ENCODE data around the gene EIF4E2. TPM values are rescaled to one million over a fixed set of nuclear protein-coding genes. Genes with fewer than 3 reads are reported as not detected.
A peak's percentile ranks its signal among the peaks of the same experiment; 100 is the strongest.

EIF4E2 gene
- total and polyA plus RNA-seq, 3 experiments from 2014 or later: 68.8 to 76.5 (median 73.2) TPM

DNA sequence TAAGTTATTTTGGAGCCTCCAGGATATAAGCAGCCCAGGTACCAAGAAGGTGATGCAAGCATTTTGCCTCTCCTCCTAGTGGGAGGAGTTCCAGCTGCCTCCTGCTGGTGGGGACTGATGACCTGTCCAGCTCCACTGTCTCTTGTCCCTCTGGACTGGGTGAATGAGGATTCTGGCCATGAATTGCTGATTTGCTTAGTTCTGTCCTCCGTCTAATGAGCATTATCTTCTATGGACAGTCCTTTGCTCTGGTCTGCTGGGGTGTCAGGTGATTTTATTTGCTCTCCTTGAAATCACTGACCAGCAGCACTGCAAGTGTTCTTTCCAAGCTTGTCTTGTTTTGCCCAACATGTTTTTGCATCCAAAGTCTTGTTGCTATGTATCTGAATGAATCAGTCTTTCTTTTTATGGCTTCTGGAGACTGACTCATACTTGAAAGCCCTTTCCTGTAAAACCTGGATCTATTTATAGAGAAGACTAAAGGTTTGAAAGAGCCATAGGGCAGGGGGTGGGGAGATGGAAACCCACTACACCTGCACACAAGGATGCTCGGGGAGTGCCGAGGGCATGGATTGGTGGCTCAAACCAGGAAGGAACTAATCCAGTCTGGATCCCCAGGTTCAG, 42.4 kb downstream of the EIF4E2 start:
- Histone ChIP-seq H3K9me3 (ENCODE audit: low read length) (no peaks in the 10 kb centered on the region), H3K36me3 (ENCODE audit: insufficient read depth, low read length) (no peaks in the 10 kb centered on the region), H3K27ac (ENCODE audit: low read depth, low read length) (no peak overlapping the region), H3K4me3 (ENCODE audit: low read length) (no peak overlapping the region), H3K4me1 (ENCODE audit: insufficient read depth, low read length) (no peaks in the 10 kb centered on the region), H3K27me3 (ENCODE audit: insufficient read depth, low read length, poor library complexity, severe bottlenecking) (no peaks in the 10 kb centered on the region)
- Mint-ChIP-seq H3K27ac (no peak overlapping the region), H3K27me3 (peaks cover 0 to 2% of the 10 kb centered on the region in 2 donors), H3K4me3 (peak overlapping the region in 1 of 7 donors; percentile 30), H3K36me3 (peaks cover 0 to 2% (median 0%) of the 10 kb centered on the region in 3 donors), H3K9me3 (no peaks in the 10 kb centered on the region), H3K4me1 (no peaks in the 10 kb centered on the region)
- ChIA-PET POLR2A (no interaction called here), CTCF (interaction anchor here (1.2 kb wide), 1 partner anchor 13 kb away, joined by 5 read pairs; no protein-coding TSS in a partner anchor)
- no peak for DNase-seq

DNA sequence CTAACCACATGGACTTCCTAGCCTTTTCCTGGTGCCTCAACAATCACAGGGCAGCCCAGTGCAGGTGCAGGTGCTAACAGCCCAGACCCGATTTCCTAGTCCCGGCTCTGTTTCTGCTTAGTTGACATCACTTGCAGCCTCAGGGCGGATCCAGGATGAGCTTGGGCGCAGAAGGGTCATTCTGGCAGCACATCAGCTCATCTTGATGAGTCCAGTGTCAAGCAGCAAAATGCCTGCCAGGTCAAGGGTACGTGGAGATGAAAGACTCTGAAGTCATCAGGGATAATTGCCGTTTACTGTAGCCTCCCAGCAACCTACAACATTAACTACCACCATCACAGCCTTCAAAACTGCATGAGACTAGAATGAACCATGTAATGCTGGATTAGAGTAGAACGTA, 43.5 kb downstream of the EIF4E2 start:
- Histone ChIP-seq H3K27ac (ENCODE audit: low read depth, low read length) (no peak overlapping the region), H3K9me3 (ENCODE audit: low read length) (no peaks in the 10 kb centered on the region), H3K4me3 (ENCODE audit: low read length) (no peak overlapping the region), H3K27me3 (ENCODE audit: insufficient read depth, low read length, poor library complexity, severe bottlenecking) (no peaks in the 10 kb centered on the region), H3K4me1 (ENCODE audit: insufficient read depth, low read length) (no peaks in the 10 kb centered on the region), H3K36me3 (ENCODE audit: insufficient read depth, low read length) (no peaks in the 10 kb centered on the region)
- H3K36me3 Mint-ChIP-seq: peaks cover 0 to 2% (median 0%) of the 10 kb centered on the region in 3 donors
- no peak overlapping the region for H3K4me3 Mint-ChIP-seq
- H3K4me1 Mint-ChIP-seq: no peaks in the 10 kb centered on the region
- no peaks in the 10 kb centered on the region for H3K9me3 Mint-ChIP-seq
- POLR2A ChIA-PET: no interaction called here
- no peak for DNase-seq
- CTCF ChIA-PET: interaction anchor here (2.1 kb wide), 1 partner anchor 11 kb away, joined by 7 read pairs; no protein-coding TSS in a partner anchor
- no peak overlapping the region for H3K27ac Mint-ChIP-seq
- no peaks in the 10 kb centered on the region for H3K27me3 Mint-ChIP-seq

DNA sequence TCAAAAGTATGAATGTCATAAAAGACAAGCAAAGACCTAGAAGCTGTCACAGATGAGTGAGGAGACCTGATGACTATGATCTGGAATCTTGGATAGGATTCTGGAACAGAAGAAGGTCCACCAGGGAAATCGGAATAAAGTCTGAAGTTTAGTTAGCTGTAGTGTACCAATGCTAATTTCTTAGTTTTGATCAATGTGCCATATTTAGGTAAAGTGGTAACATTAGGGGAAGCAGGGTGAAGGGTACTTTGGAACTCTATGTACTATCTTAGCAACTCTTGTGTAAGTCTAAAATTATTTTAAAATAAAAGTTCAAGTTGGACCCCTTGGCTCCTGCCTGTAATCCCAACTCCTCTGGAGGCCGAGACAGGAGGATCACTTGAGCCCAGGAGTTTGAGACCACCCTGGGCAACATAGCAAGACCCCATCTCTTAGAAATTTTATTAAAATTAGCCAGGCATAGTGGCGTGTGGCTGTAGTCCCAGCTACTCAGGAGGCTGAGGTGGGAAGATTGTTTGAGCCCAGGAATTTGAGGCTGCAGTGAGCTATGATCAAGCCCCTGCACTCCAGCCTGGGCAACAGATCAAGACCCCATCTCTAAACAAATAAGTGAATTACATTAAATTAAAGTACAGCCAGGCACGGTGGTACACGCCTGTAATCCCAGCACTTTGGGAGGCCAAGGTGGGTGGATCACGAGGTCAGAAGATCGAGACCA, 47.0 kb downstream of the EIF4E2 start:
- ChIA-PET POLR2A (no interaction called here), CTCF (interaction anchor here (1.3 kb wide), 1 partner anchor 47 kb away, joined by 3 read pairs; no protein-coding TSS in a partner anchor)
- H3K4me3 Mint-ChIP-seq: no peak overlapping the region

DNA sequence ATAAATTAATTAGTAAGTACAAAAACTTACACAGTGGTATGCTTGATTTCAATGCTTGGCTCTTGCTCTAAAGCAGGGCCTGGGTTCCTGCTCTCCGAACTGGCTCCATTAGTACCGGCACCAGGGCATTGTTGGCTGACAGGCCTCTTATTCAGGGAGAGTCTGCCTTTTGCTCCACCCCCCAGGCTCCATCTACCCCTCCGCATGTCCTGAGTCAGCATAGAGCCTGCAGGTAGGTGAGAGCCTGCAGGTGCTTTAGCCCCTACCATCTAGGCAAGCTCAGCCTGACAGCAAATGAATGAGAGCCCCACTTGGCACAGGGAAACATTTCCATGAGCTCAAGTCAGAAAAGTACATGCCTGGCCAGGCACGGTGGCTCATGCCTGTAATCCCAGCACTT, 47.8 kb downstream of the EIF4E2 start:
- Histone ChIP-seq H3K9me3 (ENCODE audit: low read length) (no peaks in the 10 kb centered on the region), H3K36me3 (ENCODE audit: insufficient read depth, low read length) (no peaks in the 10 kb centered on the region), H3K4me3 (ENCODE audit: low read length) (no peak overlapping the region), H3K27ac (ENCODE audit: low read depth, low read length) (no peak overlapping the region), H3K4me1 (ENCODE audit: insufficient read depth, low read length) (no peaks in the 10 kb centered on the region), H3K27me3 (ENCODE audit: insufficient read depth, low read length, poor library complexity, severe bottlenecking) (no peaks in the 10 kb centered on the region)
- H3K9me3 Mint-ChIP-seq: no peaks in the 10 kb centered on the region
- ChIA-PET POLR2A (no interaction called here), CTCF (interaction anchor here (1.3 to 1.8 kb wide), 2 partner anchors 14 to 47 kb away, joined by 3 to 5 read pairs; no protein-coding TSS in a partner anchor)
- no peak overlapping the region for H3K4me3 Mint-ChIP-seq
- no peaks in the 10 kb centered on the region for H3K4me1 Mint-ChIP-seq
- no peaks in the 10 kb centered on the region for H3K27me3 Mint-ChIP-seq
- no peak overlapping the region for H3K27ac Mint-ChIP-seq
- no peaks in the 10 kb centered on the region for H3K36me3 Mint-ChIP-seq
- DNase-seq: no peak

More for the DNA sequence above, 47.0 kb downstream of the EIF4E2 start:
- no peak for DNase-seq
- Mint-ChIP-seq H3K27me3 (no peaks in the 10 kb centered on the region), H3K27ac (no peak overlapping the region), H3K9me3 (no peaks in the 10 kb centered on the region), H3K4me1 (no peaks in the 10 kb centered on the region), H3K36me3 (no peaks in the 10 kb centered on the region)
- Histone ChIP-seq H3K27me3 (ENCODE audit: insufficient read depth, low read length, poor library complexity, severe bottlenecking) (no peaks in the 10 kb centered on the region), H3K9me3 (ENCODE audit: low read length) (no peaks in the 10 kb centered on the region), H3K27ac (ENCODE audit: low read depth, low read length) (no peak overlapping the region), H3K36me3 (ENCODE audit: insufficient read depth, low read length) (no peaks in the 10 kb centered on the region), H3K4me3 (ENCODE audit: low read length) (no peak overlapping the region), H3K4me1 (ENCODE audit: insufficient read depth, low read length) (no peaks in the 10 kb centered on the region)

DNA sequence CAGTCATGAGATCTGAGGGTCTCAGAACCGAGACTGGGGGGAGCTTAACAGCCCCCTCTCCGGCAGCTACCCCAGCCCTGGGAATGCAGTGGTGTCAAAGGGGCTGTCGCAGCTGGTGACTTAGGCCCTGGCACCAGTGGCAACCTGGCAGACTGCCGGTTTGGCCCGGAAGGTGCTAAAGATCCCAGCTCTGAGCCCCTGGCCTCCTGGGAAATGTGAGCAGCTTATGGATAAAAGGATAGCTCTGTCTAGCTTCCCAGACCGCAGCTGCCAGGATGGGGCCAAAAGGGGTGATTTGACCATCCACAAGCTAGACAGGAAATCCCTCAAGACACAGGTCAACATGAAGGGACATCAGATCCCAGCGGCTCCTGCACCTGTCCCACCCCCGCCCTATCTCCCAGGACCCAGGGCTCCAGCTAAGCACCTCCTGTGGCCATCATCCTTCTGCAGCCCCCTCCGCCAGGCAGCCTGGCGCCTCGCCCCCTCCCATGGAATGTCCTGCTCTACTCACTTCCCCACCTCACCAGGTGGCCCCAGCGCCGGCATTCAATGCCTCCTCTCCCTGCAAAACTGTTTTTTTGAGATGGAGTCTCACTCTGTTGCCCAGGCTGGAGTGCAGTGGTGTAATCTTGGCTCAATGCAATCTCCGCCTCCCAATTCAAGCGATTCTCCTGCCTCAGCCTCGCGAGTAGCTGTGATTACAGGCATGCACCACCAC, 49.7 kb downstream of the EIF4E2 start:
- Histone ChIP-seq H3K36me3 (ENCODE audit: insufficient read depth, low read length) (no peaks in the 10 kb centered on the region), H3K27ac (ENCODE audit: low read depth, low read length) (no peak overlapping the region), H3K27me3 (ENCODE audit: insufficient read depth, low read length, poor library complexity, severe bottlenecking) (no peaks in the 10 kb centered on the region), H3K9me3 (ENCODE audit: low read length) (no peaks in the 10 kb centered on the region), H3K4me1 (ENCODE audit: insufficient read depth, low read length) (no peaks in the 10 kb centered on the region), H3K4me3 (ENCODE audit: low read length) (no peak overlapping the region)
- no peaks in the 10 kb centered on the region for H3K9me3 Mint-ChIP-seq
- H3K27ac Mint-ChIP-seq: peak overlapping the region in 1 of 8 donors; percentile 77
- H3K27me3 Mint-ChIP-seq: no peaks in the 10 kb centered on the region
- no peaks in the 10 kb centered on the region for H3K4me1 Mint-ChIP-seq
- CTCF ChIA-PET: interaction anchor here (1.0 to 1.8 kb wide), 2 partner anchors 12 to 19 kb away, joined by 3 to 5 read pairs; no protein-coding TSS in a partner anchor
- H3K4me3 Mint-ChIP-seq: no peak overlapping the region
- DNase-seq: no peak
- POLR2A ChIA-PET: no interaction called here
- H3K36me3 Mint-ChIP-seq: no peaks in the 10 kb centered on the region

DNA sequence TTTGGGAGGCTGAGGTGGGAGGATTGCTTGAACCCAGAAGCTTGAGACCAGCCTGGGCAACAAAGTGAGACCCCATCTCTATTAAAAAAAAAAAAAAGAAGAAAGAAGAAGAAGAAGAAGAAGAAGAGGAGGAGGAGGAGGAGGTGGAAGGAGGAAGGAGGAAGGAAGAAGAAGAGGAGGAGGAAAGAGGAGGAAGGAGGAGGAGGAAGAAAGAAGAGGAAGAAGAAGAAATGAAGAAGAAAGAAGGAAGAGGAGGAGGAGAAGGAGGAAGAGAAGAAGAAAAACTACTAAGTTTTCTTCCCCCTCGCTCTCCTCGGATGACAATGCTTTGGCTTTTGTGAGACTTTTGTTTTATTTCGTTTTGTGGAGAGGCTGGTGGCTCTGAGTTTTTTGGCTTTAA, 52.8 kb downstream of the EIF4E2 start:
- H3K9me3 Mint-ChIP-seq: no peaks in the 10 kb centered on the region
- ChIA-PET POLR2A (no interaction called here), CTCF (no interaction called here)
- H3K9me3 ChIP-seq (ENCODE audit: low read length): no peaks in the 10 kb centered on the region
- no peak overlapping the region for H3K27ac ChIP-seq (ENCODE audit: low read depth, low read length)
- peaks cover 3% of the 10 kb centered on the region for H3K4me1 ChIP-seq (ENCODE audit: insufficient read depth, low read length)
- no peaks in the 10 kb centered on the region for H3K27me3 ChIP-seq (ENCODE audit: insufficient read depth, low read length, poor library complexity, severe bottlenecking)
- peaks cover 4 to 10% (median 9%) of the 10 kb centered on the region in 3 donors for H3K4me1 Mint-ChIP-seq
- no peaks in the 10 kb centered on the region for H3K36me3 ChIP-seq (ENCODE audit: insufficient read depth, low read length)
- H3K27ac Mint-ChIP-seq: peak overlapping the region in 1 of 8 donors; percentile 51
- peaks cover 0 to 2% (median 0%) of the 10 kb centered on the region in 3 donors for H3K36me3 Mint-ChIP-seq
- H3K4me3 Mint-ChIP-seq: no peak overlapping the region
- no peak for DNase-seq
- peaks cover 0 to 2% of the 10 kb centered on the region in 2 donors for H3K27me3 Mint-ChIP-seq
- H3K4me3 ChIP-seq (ENCODE audit: low read length): no peak overlapping the region

DNA sequence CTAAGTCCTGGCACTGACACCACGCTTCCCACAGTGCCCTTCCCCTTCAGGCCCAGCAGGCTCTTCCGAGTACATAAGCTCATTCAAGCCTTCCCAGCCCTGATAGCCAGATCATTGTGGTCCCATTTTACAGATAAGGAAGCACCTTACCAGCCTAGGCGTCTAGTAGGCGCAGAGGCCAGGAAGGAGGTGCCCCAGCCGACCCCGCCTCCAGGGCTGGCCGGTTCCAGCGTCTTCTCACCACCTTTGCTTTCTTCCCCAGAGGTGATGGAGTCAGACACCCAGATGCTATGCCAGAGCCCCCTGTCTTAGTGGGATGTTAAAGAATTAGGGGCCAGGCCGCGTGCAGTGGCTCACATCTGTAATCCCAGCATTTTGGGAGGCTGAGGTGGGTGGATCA, 54.0 kb downstream of the EIF4E2 start:
- DNase-seq: no peak
- peaks cover 0 to 2% of the 10 kb centered on the region in 2 donors for H3K27me3 Mint-ChIP-seq
- no peaks in the 10 kb centered on the region for H3K27me3 ChIP-seq (ENCODE audit: insufficient read depth, low read length, poor library complexity, severe bottlenecking)
- peaks cover 0 to 2% (median 0%) of the 10 kb centered on the region in 3 donors for H3K36me3 Mint-ChIP-seq
- no peaks in the 10 kb centered on the region for H3K36me3 ChIP-seq (ENCODE audit: insufficient read depth, low read length)
- H3K4me1 ChIP-seq (ENCODE audit: insufficient read depth, low read length): peaks cover 3% of the 10 kb centered on the region
- H3K9me3 ChIP-seq (ENCODE audit: low read length): no peaks in the 10 kb centered on the region
- H3K4me3 Mint-ChIP-seq: peak overlapping the region in 1 of 7 donors; percentile 74
- ChIA-PET POLR2A (no interaction called here), CTCF (no interaction called here)
- no peak overlapping the region for H3K27ac Mint-ChIP-seq
- peaks cover 4 to 10% (median 9%) of the 10 kb centered on the region in 3 donors for H3K4me1 Mint-ChIP-seq
- H3K9me3 Mint-ChIP-seq: no peaks in the 10 kb centered on the region
- H3K4me3 ChIP-seq (ENCODE audit: low read length): no peak overlapping the region
- no peak overlapping the region for H3K27ac ChIP-seq (ENCODE audit: low read depth, low read length)

DNA sequence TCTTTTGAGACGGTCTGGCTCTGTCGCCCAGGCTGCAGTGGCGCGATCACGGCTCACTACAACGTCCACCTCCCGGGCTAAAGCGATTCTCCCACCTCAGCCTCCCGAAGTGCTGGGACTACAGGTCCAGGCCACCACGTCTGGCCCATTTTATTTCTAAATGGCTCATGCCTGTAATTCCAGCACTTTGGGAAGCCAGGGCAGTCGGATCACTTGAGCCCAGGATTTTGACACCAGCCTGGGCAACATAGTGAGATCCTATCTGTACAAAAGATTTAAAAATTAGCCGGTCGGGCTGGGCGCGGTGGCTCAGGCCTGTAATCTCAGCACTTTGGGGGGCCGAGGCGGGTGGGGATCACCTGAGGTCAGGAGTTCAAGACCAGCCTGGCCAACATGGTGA, 56.5 kb downstream of the EIF4E2 start:
- peaks cover 3% of the 10 kb centered on the region for H3K4me1 ChIP-seq (ENCODE audit: insufficient read depth, low read length)
- ChIA-PET POLR2A (no interaction called here), CTCF (no interaction called here)

More for the DNA sequence above, 56.5 kb downstream of the EIF4E2 start:
- H3K4me3 Mint-ChIP-seq: no peak overlapping the region
- Histone ChIP-seq H3K4me3 (ENCODE audit: low read length) (no peak overlapping the region), H3K36me3 (ENCODE audit: insufficient read depth, low read length) (no peaks in the 10 kb centered on the region), H3K9me3 (ENCODE audit: low read length) (no peaks in the 10 kb centered on the region), H3K27me3 (ENCODE audit: insufficient read depth, low read length, poor library complexity, severe bottlenecking) (no peaks in the 10 kb centered on the region), H3K27ac (ENCODE audit: low read depth, low read length) (no peak overlapping the region)
- peaks cover 4 to 10% (median 9%) of the 10 kb centered on the region in 3 donors for H3K4me1 Mint-ChIP-seq
- no peak for DNase-seq
- H3K9me3 Mint-ChIP-seq: no peaks in the 10 kb centered on the region
- peaks cover 0 to 2% (median 0%) of the 10 kb centered on the region in 3 donors for H3K36me3 Mint-ChIP-seq
- H3K27me3 Mint-ChIP-seq: peaks cover 0 to 2% of the 10 kb centered on the region in 2 donors
- no peak overlapping the region for H3K27ac Mint-ChIP-seq

Data from CD8-positive, alpha-beta memory T cell (primary cell).